ENCODE data around the gene OSBPL3. TPM values are rescaled to one million over a fixed set of nuclear protein-coding genes. Genes with fewer than 3 reads are reported as not detected.

Gene OSBPL3
- total RNA-seq, 1 experiment from 2014 or later: 8.6 TPM

- peak overlapping the region; percentile 74 to 90 (median 78); a peak in 4 of 7 replicates for H3K27ac Mint-ChIP-seq
- peaks cover 37 to 38% of the 10 kb centered on the region in 2 experiments for H3K4me1 Mint-ChIP-seq
- no peak overlapping the region for H3K56ac ChIP-seq (ENCODE audit: insufficient read length, low read depth, low read length)
- H3K23me2 ChIP-seq (ENCODE audit: insufficient read length, low read depth, low read length, poor library complexity, severe bottlenecking): no peaks in the 10 kb centered on the region
- no peak overlapping the region for H3K4me3 Mint-ChIP-seq
- H3K36me3 Mint-ChIP-seq (ENCODE audit: insufficient read depth in 1 of 3, low read depth in 3 of 3): peaks cover 3 to 9% (median 6%) of the 10 kb centered on the region in 3 experiments; a peak in 5 of 7 replicates
- H2BK120ac ChIP-seq (ENCODE audit: low read depth, low read length, poor library complexity, severe bottlenecking): no peak overlapping the region
- no peak overlapping the region for H3K4ac ChIP-seq (ENCODE audit: low read depth, low read length)
- no peaks in the 10 kb centered on the region for H4K20me1 ChIP-seq (ENCODE audit: control insufficient read depth, insufficient read depth, insufficient read length)
- no peaks in the 10 kb centered on the region for H3K9me3 ChIP-seq (ENCODE audit: control insufficient read depth, low read depth, low read length)
- no peak overlapping the region for H3K14ac ChIP-seq (ENCODE audit: insufficient read depth, low read length)
- no peak overlapping the region for H2AK5ac ChIP-seq (ENCODE audit: insufficient read length, low read length)
- no peaks in the 10 kb centered on the region for H3K79me1 ChIP-seq (ENCODE audit: insufficient read depth, low read depth, low read length, poor library complexity, severe bottlenecking)
- H3K23ac ChIP-seq (ENCODE audit: insufficient read length, low read depth, low read length): no peak overlapping the region
- H3K4me2 ChIP-seq (ENCODE audit: insufficient read depth, insufficient read length, low read length): no peak overlapping the region
- H2AFZ ChIP-seq (ENCODE audit: low read length): no peak overlapping the region
- H3K79me2 ChIP-seq (ENCODE audit: insufficient read depth, low read length): no peaks in the 10 kb centered on the region
- H4K91ac ChIP-seq (ENCODE audit: insufficient read length, low read depth, low read length): no peak overlapping the region
- H3K27ac ChIP-seq (ENCODE audit: insufficient read length, low read depth, low read length): no peak overlapping the region
- no peaks in the 10 kb centered on the region for H3K27me3 Mint-ChIP-seq (ENCODE audit: low read depth)
- no peak overlapping the region for H3K18ac ChIP-seq (ENCODE audit: insufficient read length, low read depth, low read length)
- H3T11ph ChIP-seq (ENCODE audit: low read length): no peak overlapping the region
- H2BK20ac ChIP-seq (ENCODE audit: low read depth, low read length, poor library complexity, severe bottlenecking): no peak overlapping the region
- no peak for DNase-seq
- no peaks in the 10 kb centered on the region for H3K27me3 ChIP-seq (ENCODE audit: insufficient read depth, low read length)
- peaks cover 7% of the 10 kb centered on the region; the same call in 1 of the 2 replicates for H3K4me1 ChIP-seq (ENCODE audit: insufficient read depth, low read length)
- TF ChIP-seq CTCF (conservative IDR thresholded peaks at IDR 0.05): no peak
- no peak overlapping the region for H4K8ac ChIP-seq (replicated peaks; ENCODE audit: insufficient read length, low read depth, low read length)
- no peak overlapping the region for H2BK5ac ChIP-seq (ENCODE audit: insufficient read length, low read length)
- H3K9me3 Mint-ChIP-seq: peaks cover 2 to 3% of the 10 kb centered on the region in 2 experiments; a peak in 2 of 5 replicates
- H2BK15ac ChIP-seq (ENCODE audit: low read depth, low read length): no peak overlapping the region
- WGBS (ENCODE audit: extremely low coverage, insufficient read length, low lambda C conversion rate): no CpG with 5 or more reads among the region's 3 CpGs
- no peak overlapping the region for H2BK12ac ChIP-seq (ENCODE audit: insufficient read length, low read depth, low read length)
- no peak overlapping the region for H4K5ac ChIP-seq (ENCODE audit: insufficient read length, low read depth, low read length)
- H3K9ac ChIP-seq (ENCODE audit: extremely low read depth, insufficient read length, low read length): no peak overlapping the region
Observed at GRCh38 chr7:24932389-24932788, 47.6 kb downstream of the OSBPL3 start.

All from H9 (cell line).